A673 (cell line): ENCODE measurements around the gene HOXC12. TPM values are rescaled to one million over a fixed set of nuclear protein-coding genes. Genes with fewer than 3 reads are reported as not detected.

Experiments
- BruUV-seq: library from RNA; stranded (reverse); fragments of 400-500 nt; replicated peaks from 2 replicates; lab custom pipeline; 2021; lab: Mats Ljungman, UMichigan
- CTCF ChIA-PET: fragments of 300-600 bp; sonication (Branson Sonifier 250); formaldehyde crosslinking; loops from one replicate; lab custom pipeline; 2022; ENCODE audit warnings: antibody characterized with exemption; lab: Charles Lee
- POLR2A ChIA-PET: fragments of 300-600 bp; sonication (Branson Sonifier 250); formaldehyde crosslinking; loops from one replicate; lab custom pipeline; 2022; ENCODE audit warnings: antibody characterized with exemption; ENCODE audit not compliant: low non-redundant PET; lab: Charles Lee
- DNase-seq: peaks from one replicate; pipeline ENCODE4 v3.0.0-alpha.2; 2015; ENCODE audit warnings: low spot score
- H3K27ac ChIP-seq: fragments of 200-600 bp; sonication (generic); 2 replicates; pipeline ENCODE4 v1.5.1; 2016; ENCODE audit warnings: mixed run types, low read depth, mild to moderate bottlenecking, mixed read lengths, antibody characterized with exemption, low read length; ENCODE audit not compliant: poor library complexity, severe bottlenecking
- H3K27me3 ChIP-seq: fragments of 200-600 bp; sonication (generic); replicated peaks from 2 replicates; pipeline ENCODE4 v1.6.1; 2017; ENCODE audit warnings: mixed run types, low read depth, mild to moderate bottlenecking, mixed read lengths, antibody characterized with exemption, low read length; ENCODE audit not compliant: insufficient read depth, poor library complexity
- H3K36me3 ChIP-seq: fragments of 200-600 bp; sonication (generic); 2 replicates; pipeline ENCODE4 v1.6.1; 2016; ENCODE audit warnings: mixed run types, mild to moderate bottlenecking, mixed read lengths, antibody characterized with exemption, low read length; ENCODE audit not compliant: insufficient read depth, poor library complexity, severe bottlenecking
- H3K4me1 ChIP-seq: fragments of 200-600 bp; sonication (generic); 2 replicates; pipeline ENCODE4 v1.6.1; 2017; ENCODE audit warnings: mixed run types, mild to moderate bottlenecking, mixed read lengths, antibody characterized with exemption, low read length; ENCODE audit not compliant: insufficient read depth, poor library complexity, severe bottlenecking
- H3K4me3 ChIP-seq: fragments of 200-600 bp; sonication (generic); 2 replicates; pipeline ENCODE4 v1.5.1; 2016; ENCODE audit warnings: low read depth, mixed run types, mild to moderate bottlenecking, mixed read lengths, low read length; ENCODE audit not compliant: poor library complexity, severe bottlenecking
- H3K9me3 ChIP-seq: fragments of 200-600 bp; sonication (generic); 2 replicates; pipeline ENCODE4 v1.6.1; 2016; ENCODE audit warnings: mixed run types, low read depth, mild to moderate bottlenecking, mixed read lengths, antibody characterized with exemption, low read length; ENCODE audit not compliant: poor library complexity, severe bottlenecking
- CTCF ChIP-seq: fragments of 300-800, 200-600 bp; sonication (generic); conservative IDR thresholded peaks from 2 replicates; pipeline ENCODE4 v1.5.1; 2017; ENCODE audit warnings: low read depth, mild to moderate bottlenecking, antibody characterized with exemption, low read length, moderate library complexity, mixed read lengths
- EZH2 ChIP-seq: fragments of 200-600 bp; sonication (generic); IDR thresholded peaks from 2 replicates; pipeline ENCODE4 v1.6.1; 2017; ENCODE audit warnings: borderline replicate concordance, low read depth, mild to moderate bottlenecking, mixed read lengths, antibody characterized with exemption, low read length; ENCODE audit not compliant: poor library complexity, severe bottlenecking
- intact Hi-C: fragments of 100-400 bp; cut with micrococcal nuclease; formaldehyde crosslinking; loops from one replicate; pipeline ENCODE4 v1.10.0; 2022; ENCODE audit not compliant: unreplicated experiment
- total RNA-seq: library from RNA; stranded (reverse); gene quantifications from 2 replicates; pipeline ENCODE4 v1.2.3, GENCODE V29; 2021

The HOXC12 gene
- total RNA-seq, 1 experiment from 2014 or later = 4.6 TPM

- no peaks in the 10 kb centered on the region for H3K36me3 ChIP-seq
- intact Hi-C loops = no loop called here
- no TSS peak for BruUV-seq
- peak overlapping the region; percentile 98 for H3K27ac ChIP-seq
- ChIA-PET CTCF (interaction anchor here (1.1 kb wide), 1 partner anchor 213 kb away, joined by 3 read pairs; no protein-coding TSS in a partner anchor), POLR2A (interaction anchor here (0.8 kb wide), 1 partner anchor 20 kb away, joined by 3 read pairs; no protein-coding TSS in a partner anchor)
- TF ChIP-seq CTCF (no peak), EZH2 (no peak)
- peak overlapping the region; percentile 70 for H3K4me3 ChIP-seq
- H3K27me3 ChIP-seq = no peaks in the 10 kb centered on the region
- DNase-seq = no peak
- H3K9me3 ChIP-seq = no peaks in the 10 kb centered on the region
- H3K4me1 ChIP-seq = peaks cover 86% of the 10 kb centered on the region
Observed at GRCh38 chr12:53994264-53995001, 39.7 kb downstream of the HOXC12 start.

- CTCF ChIA-PET = interaction anchor here (1.1 to 1.5 kb wide), 2 partner anchors 10 to 213 kb away, joined by 3 to 8 read pairs; partner anchors contain the start of gene HOXC10
- TF ChIP-seq CTCF (no peak), EZH2 (no peak)
- intact Hi-C loops = no loop called here
- no peaks in the 10 kb centered on the region for H3K9me3 ChIP-seq
- H3K27me3 ChIP-seq = no peaks in the 10 kb centered on the region
- peaks cover 81% of the 10 kb centered on the region for H3K4me1 ChIP-seq
- H3K36me3 ChIP-seq = no peaks in the 10 kb centered on the region
- H3K27ac ChIP-seq = peak overlapping the region; percentile 98
- TSS peak; percentile 49 for BruUV-seq
- POLR2A ChIA-PET = no interaction called here
- H3K4me3 ChIP-seq = peak overlapping the region; percentile 70
- DNase-seq = no peak
Observed at GRCh38 chr12:53995002-53995377, 40.3 kb downstream of the HOXC12 start.

GRCh38 chr12:53995378-53996239, 40.9 kb downstream of the HOXC12 start:
- no peaks in the 10 kb centered on the region for H3K27me3 ChIP-seq
- peak overlapping the region; percentile 70 for H3K4me3 ChIP-seq
- no peaks in the 10 kb centered on the region for H3K36me3 ChIP-seq
- POLR2A ChIA-PET = no interaction called here
- no peak for TF ChIP-seq EZH2
- peak; percentile 82 for DNase-seq
- peaks cover 75% of the 10 kb centered on the region for H3K4me1 ChIP-seq
- BruUV-seq = no TSS peak
- intact Hi-C loops = no loop called here
- no peaks in the 10 kb centered on the region for H3K9me3 ChIP-seq
- CTCF ChIA-PET = interaction anchor here (0.6 to 1.9 kb wide), 5 partner anchors 10 to 212 kb away, joined by 3 to 12 read pairs (median 5); partner anchors contain the start of gene HOXC10
- H3K27ac ChIP-seq = peak overlapping the region; percentile 98
